Adipocyte (in vitro differentiated cells): Measurements from ENCODE around the gene ANO10.
"Not testable (repeated sequence)": the region's sequence is repeated elsewhere in the genome, so short reads cannot be mapped to it uniquely, and the experiment has no call there.

ENCODE experiments used
- DNase-seq: peaks from one replicate; pipeline ENCODE4 v3.0.0-alpha.2; 2015; ENCODE audit warnings: low read depth
- H3K27me3 ChIP-seq: replicated peaks from 2 replicates; pipeline ENCODE4 v1.7.0; 2013; ENCODE audit warnings: mild to moderate bottlenecking, low read length, moderate library complexity; ENCODE audit not compliant: control insufficient read depth, insufficient read depth
- H3K36me3 ChIP-seq: 2 replicates; pipeline ENCODE4 v1.7.0; 2013; ENCODE audit warnings: low read length, mild to moderate bottlenecking, moderate library complexity; ENCODE audit not compliant: control insufficient read depth, insufficient read depth, severe bottlenecking
- H3K4me1 ChIP-seq: 2 replicates; pipeline ENCODE4 v1.7.0; 2013; ENCODE audit warnings: mild to moderate bottlenecking, low read length, moderate library complexity; ENCODE audit not compliant: control insufficient read depth, insufficient read depth
- H3K4me3 ChIP-seq: 2 replicates; pipeline ENCODE4 v1.7.0; 2013; ENCODE audit warnings: mild to moderate bottlenecking, low read length, moderate library complexity
- H3K9ac ChIP-seq: 2 replicates; pipeline ENCODE4 v1.7.0; 2013; ENCODE audit warnings: mild to moderate bottlenecking, low read length, moderate library complexity
- H3K9me3 ChIP-seq: 2 replicates; pipeline ENCODE4 v1.7.0; 2013; ENCODE audit warnings: mild to moderate bottlenecking, low read length, moderate library complexity; ENCODE audit not compliant: control insufficient read depth

The ANO10 gene

DNA sequence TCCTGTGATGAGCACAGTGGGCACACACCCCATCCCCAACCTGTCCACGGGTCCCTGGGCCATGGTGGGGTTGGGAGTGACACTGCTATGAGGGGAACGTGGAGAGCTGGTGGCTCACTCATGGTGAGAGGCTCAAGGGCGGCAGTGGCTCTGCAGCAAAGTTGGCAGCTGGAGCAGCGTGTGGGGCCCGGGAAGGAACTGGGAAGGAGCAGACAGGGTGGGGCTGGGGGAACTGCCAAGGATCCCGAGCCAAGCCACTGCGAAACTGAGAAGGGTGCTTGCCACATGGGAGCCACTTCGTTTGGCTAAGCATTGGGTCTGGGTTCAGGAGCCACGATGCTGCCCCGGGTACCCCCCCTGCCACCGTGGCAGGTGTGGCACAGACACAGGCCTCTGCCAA lies 255.3 kb downstream of the ANO10 start:
- Histone ChIP-seq H3K9me3 (no peaks in the 10 kb centered on the region), H3K36me3 (no peaks in the 10 kb centered on the region), H3K27me3 (no peaks in the 10 kb centered on the region), H3K9ac (no peak overlapping the region), H3K4me1 (peaks cover 13% of the 10 kb centered on the region), H3K4me3 (no peak overlapping the region)
- DNase-seq, result no peak

DNA sequence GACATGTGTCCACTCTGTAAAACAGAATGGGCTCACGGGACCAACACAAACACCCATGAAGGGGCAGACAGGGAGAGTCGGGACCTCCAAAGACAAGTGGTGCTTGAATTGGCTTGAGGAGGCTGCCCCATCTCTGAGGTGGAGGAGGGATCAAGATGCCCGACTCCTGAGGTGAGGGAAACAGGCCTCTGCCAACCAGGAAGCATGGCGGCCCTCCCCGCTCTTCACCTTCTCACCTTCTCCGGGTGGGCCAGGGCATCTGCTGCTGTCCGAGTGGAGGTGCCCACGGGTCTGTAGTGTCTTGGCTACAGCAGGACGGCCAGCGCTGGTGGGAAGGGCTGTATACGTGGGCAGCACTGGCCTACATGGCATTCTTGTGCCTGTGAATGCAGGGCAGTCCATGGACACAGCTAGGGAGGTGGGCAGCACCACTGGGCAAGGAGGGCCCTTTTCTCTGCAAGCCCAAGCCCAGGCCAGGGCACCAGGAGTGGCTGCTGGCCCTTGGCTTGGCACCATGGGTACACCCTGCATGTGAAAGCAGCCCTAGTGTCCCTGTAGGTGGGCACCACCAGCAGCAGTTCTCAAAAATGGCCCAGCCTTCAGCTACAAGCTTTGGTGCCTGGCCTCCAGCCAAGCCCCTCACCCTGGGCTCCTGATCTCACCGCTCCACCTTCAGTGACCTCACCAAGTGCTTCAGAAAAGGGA lies 256.1 kb downstream of the ANO10 start:
- Histone ChIP-seq H3K9me3 (no peaks in the 10 kb centered on the region), H3K4me1 (peaks cover 13% of the 10 kb centered on the region), H3K9ac (no peak overlapping the region), H3K4me3 (no peak overlapping the region), H3K27me3 (no peaks in the 10 kb centered on the region), H3K36me3 (no peaks in the 10 kb centered on the region)
- DNase-seq, result no peak

DNA sequence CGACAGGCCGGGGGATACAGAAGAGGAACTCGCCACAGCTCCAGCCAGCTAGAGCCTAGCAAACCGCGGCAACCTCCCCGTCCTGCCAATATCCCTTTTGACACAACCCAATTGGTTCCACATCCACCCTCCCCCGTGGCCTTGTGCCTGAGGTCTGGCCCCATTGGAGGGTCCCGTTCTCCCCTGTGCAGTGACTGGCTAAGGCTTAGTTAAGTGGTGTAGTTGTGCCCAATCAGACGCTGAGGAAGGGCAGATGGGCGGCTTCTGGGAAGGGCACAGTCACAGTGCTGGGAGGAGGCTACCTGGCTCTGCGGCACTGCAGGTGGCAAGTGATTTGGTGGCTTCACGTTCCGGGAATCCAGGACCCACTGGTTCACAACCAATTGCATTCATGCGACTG lies 256.9 kb downstream of the ANO10 start:
- Histone ChIP-seq H3K9me3 (no peaks in the 10 kb centered on the region), H3K36me3 (no peaks in the 10 kb centered on the region), H3K27me3 (no peaks in the 10 kb centered on the region), H3K4me3 (no peak overlapping the region), H3K9ac (no peak overlapping the region), H3K4me1 (peaks cover 13% of the 10 kb centered on the region)
- no peak for DNase-seq

DNA sequence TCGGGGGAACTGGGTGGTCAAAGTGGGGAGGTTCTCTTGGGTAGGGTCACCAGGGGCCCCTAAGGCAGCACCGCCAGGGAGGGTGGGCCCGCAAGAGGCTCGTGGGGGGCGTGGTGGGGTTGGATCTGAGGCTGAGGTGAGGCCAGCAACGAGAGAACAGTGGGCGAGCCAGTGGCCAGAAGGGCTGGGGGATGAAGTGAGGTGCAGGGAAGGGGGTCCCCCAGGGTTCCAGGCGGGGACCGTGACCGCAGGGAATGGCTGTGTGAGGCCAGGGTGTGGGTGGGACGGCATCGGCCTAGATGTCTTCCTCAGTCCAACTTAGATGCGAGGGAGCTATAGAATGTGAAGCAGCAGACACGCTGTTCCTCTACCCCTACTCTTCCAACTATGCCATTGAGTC lies 257.3 kb downstream of the ANO10 start:
- Histone ChIP-seq H3K4me3 (no peak overlapping the region), H3K4me1 (peaks cover 13% of the 10 kb centered on the region), H3K9me3 (no peaks in the 10 kb centered on the region), H3K27me3 (no peaks in the 10 kb centered on the region), H3K9ac (no peak overlapping the region), H3K36me3 (no peaks in the 10 kb centered on the region)
- no peak for DNase-seq

DNA sequence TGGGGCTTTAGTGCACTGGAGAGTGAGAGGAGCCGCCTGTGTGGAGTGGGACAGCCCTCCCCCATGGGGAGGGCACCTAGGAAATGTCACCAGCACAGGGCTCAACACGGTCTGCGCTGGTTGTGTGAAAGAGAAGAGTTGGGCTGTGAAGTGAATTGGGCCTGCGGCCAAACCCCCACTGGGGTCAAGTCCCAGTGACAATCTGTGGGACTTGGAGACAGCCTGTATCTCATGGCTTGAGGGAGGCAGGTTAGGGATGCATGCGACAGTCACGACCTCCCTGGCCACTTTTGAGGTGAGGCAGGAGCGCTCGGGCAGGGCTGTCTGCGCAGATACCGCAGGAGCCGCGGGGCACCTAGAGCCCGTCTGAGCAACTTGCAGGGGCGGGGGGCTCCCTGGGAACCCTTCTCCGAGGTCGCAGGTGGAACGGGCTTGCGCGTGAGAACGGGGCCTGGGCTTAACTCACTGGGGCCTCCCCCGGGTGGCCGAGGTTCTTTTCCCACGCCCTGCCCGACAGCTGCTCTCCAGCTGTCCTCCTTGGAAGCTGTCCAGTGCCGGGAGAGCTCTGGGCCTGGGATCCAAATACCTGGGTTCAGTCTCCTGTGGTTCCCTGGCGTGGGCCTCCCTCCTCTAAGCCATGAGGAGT lies 258.1 kb downstream of the ANO10 start:
- Histone ChIP-seq H3K9ac (no peak overlapping the region), H3K27me3 (no peaks in the 10 kb centered on the region), H3K4me3 (no peak overlapping the region), H3K9me3 (no peaks in the 10 kb centered on the region), H3K4me1 (peaks cover 13% of the 10 kb centered on the region), H3K36me3 (no peaks in the 10 kb centered on the region)
- DNase-seq, result no peak

DNA sequence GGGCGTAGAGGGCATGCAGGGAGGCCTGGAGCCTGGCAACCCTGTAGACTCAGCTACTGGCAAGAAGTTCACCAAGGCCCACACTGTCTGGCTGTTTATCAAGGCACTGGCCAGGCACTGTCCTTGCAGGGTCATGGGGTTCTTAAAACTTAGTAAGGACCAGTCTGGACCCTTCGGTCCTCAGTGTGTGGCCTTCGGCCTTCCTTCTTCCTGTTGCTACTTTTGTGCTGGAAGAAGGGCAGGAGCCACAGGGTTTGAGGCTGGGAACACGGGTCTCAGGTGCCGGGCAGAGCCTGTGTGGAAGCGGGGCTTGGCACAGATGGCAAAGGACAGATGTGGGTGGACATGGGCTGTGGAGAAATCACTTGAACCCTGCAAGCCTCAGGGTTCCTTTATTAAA lies 258.9 kb downstream of the ANO10 start:
- Histone ChIP-seq H3K36me3 (no peaks in the 10 kb centered on the region), H3K9me3 (no peaks in the 10 kb centered on the region), H3K9ac (no peak overlapping the region), H3K4me3 (no peak overlapping the region), H3K27me3 (no peaks in the 10 kb centered on the region), H3K4me1 (peaks cover 13% of the 10 kb centered on the region)
- DNase-seq, result no peak

DNA sequence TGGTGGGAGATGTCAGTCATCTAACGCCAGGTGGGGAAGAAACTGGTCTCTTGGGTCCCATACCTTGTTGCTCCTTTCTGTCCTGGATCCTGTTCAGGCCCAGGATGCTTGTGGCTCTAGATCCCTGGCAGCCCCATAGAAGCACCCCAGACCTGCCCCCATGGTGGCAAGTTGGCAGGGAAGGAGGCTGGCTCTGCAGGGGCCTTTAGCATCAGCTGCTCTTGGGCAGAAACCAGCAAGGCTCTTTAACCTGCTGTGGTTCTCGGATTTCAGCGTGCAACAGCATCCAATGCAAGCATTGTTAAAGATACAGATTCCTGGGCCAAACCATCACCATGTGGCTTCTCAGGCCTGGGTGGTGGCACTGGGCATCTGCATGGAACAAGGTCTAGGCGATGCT lies 259.6 kb downstream of the ANO10 start:
- Histone ChIP-seq H3K4me1 (peaks cover 13% of the 10 kb centered on the region), H3K9ac (no peak overlapping the region), H3K27me3 (no peaks in the 10 kb centered on the region), H3K36me3 (no peaks in the 10 kb centered on the region), H3K4me3 (no peak overlapping the region), H3K9me3 (no peaks in the 10 kb centered on the region)
- no peak for DNase-seq

DNA sequence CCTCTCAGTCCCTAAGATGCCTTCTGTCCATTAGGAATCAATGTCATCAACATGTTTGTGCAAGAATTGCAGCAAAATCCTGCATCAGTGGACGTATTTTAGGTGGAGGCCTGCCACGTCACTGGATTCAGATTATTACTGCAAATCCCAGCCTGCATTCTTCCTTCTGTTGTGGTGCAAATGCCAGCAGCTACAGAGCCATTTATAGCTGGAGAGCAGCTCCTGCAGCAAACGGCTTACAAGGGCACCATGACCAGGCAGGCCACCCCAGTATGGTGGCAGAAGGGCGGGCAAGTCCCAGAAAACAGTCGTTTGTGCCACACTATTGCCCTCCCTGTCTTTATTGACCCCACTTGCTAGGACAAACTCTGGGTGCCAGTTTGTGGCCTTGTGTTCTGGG lies 260.7 kb downstream of the ANO10 start:
- H3K36me3 ChIP-seq, result no peaks in the 10 kb centered on the region
- H3K9me3 ChIP-seq, result peaks cover 1% of the 10 kb centered on the region
- no peak overlapping the region for H3K4me3 ChIP-seq
- H3K27me3 ChIP-seq, result no peaks in the 10 kb centered on the region
- peaks cover 4% of the 10 kb centered on the region for H3K4me1 ChIP-seq
- no peak overlapping the region for H3K9ac ChIP-seq
- DNase-seq, result no peak

DNA sequence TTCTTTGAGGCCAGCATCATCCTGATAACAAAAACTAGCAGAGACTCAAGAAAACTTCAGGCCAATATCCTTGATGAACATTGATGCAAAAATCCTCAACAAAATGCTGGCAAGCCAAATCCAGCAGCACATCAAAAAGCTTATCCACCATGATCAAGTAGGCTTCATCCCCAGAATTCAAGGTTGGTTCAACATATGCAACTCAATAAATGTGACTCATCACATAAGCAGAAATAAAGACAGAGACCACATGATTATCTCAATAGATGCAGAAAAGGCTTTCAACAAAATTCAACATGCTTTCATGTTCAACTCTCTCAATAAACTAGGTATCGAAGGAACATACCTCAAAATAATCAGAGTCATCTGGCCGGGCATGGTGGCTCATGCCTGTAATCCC lies 265.8 kb downstream of the ANO10 start:
- H3K9me3 ChIP-seq, result peaks cover 32% of the 10 kb centered on the region
- not testable (repeated sequence) for DNase-seq, H3K36me3 ChIP-seq, H3K27me3 ChIP-seq, H3K9ac ChIP-seq, H3K4me1 ChIP-seq, H3K4me3 ChIP-seq

- Histone ChIP-seq H3K9ac (no peak overlapping the region), H3K27me3 (no peaks in the 10 kb centered on the region), H3K9me3 (peaks cover 32% of the 10 kb centered on the region), H3K4me3 (no peak overlapping the region), H3K4me1 (peaks cover 5% of the 10 kb centered on the region), H3K36me3 (peaks cover 19% of the 10 kb centered on the region)
- peak; percentile 14 for DNase-seq
Measured at GRCh38 chr3:43353923-43354670, 267.7 kb downstream of the ANO10 start.

DNA sequence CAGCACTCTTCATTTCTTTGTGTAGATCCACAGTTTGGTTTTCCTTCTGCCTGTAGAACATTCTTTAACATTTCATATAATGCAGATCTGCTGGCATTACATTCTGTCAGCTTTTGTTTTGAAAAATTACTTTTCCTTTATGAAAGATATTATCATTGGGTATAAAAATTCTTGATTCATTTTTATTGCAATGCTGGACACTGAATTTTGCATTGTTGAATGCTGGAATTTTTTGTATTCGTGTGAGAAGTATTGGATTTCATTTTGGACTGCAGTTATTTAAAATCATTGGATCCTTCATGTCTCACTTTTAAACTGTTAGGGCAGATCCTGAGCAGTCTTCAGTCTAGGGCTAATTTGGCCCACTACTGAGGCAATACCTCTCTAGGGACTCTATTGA lies 268.4 kb downstream of the ANO10 start:
- no peak overlapping the region for H3K9ac ChIP-seq
- H3K4me3 ChIP-seq, result no peak overlapping the region
- peaks cover 5% of the 10 kb centered on the region for H3K4me1 ChIP-seq
- peaks cover 26% of the 10 kb centered on the region for H3K36me3 ChIP-seq
- H3K27me3 ChIP-seq, result no peaks in the 10 kb centered on the region
- peaks cover 32% of the 10 kb centered on the region for H3K9me3 ChIP-seq
- no peak for DNase-seq
